ENCODE measurements around the gene SIGLEC1. TPM values are rescaled to one million over a fixed set of nuclear protein-coding genes. Genes with fewer than 3 reads are reported as not detected.

SIGLEC1 gene
- polyA plus RNA-seq, 1 donor from 2014 or later: not detected

- H3K9me3 Mint-ChIP-seq: peaks cover 0 to 5% (median 2%) of the 10 kb centered on the region in 3 donors
- H3K36me3 Mint-ChIP-seq: no peaks in the 10 kb centered on the region
- no peak overlapping the region for H3K27ac Mint-ChIP-seq
- peaks cover 34% of the 10 kb centered on the region for H3K27me3 Mint-ChIP-seq
- H3K4me3 Mint-ChIP-seq: no peak overlapping the region
- H3K4me1 Mint-ChIP-seq: peaks cover 0 to 3% (median 0%) of the 10 kb centered on the region in 3 donors
These were observed 12.0 kb upstream of the SIGLEC1 start for GRCh38 chr20:3724356-3724755.

GRCh38 chr20:3723284-3723683 is 10.9 kb upstream of the SIGLEC1 start:
- Mint-ChIP-seq H3K27ac (no peak overlapping the region), H3K27me3 (peaks cover 39% of the 10 kb centered on the region), H3K4me3 (no peak overlapping the region), H3K36me3 (no peaks in the 10 kb centered on the region), H3K4me1 (peaks cover 0 to 3% (median 0%) of the 10 kb centered on the region in 3 donors), H3K9me3 (peaks cover 0 to 5% (median 2%) of the 10 kb centered on the region in 3 donors)

GRCh38 chr20:3721912-3722311 is 9.5 kb upstream of the SIGLEC1 start:
- Mint-ChIP-seq H3K27me3 (peaks cover 33% of the 10 kb centered on the region), H3K36me3 (peaks cover 3% of the 10 kb centered on the region), H3K9me3 (peaks cover 0 to 5% (median 2%) of the 10 kb centered on the region in 3 donors), H3K4me1 (peaks cover 0 to 3% (median 0%) of the 10 kb centered on the region in 3 donors), H3K27ac (no peak overlapping the region), H3K4me3 (no peak overlapping the region)

DNA sequence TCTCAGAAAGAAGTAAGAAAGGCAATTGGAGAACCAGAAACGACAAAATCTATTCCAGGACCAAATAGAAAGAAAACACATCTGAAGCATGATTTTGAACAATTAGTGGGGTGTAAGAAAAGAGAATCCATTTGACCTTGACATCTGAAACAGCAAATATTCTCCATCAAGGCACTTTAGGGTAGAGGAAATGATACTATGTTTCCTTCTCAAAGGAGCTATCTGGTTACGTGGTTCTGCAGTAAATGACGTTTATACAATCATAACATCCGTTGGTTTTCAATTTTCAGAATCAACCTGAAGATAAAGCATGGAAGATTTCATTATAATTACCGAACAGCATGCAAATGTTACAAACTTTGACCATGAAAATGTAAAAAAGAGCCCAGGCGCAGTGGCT is 8.2 kb upstream of the SIGLEC1 start:
- H3K4me3 Mint-ChIP-seq: no peak overlapping the region
- peaks cover 0 to 6% (median 2%) of the 10 kb centered on the region in 3 donors for H3K9me3 Mint-ChIP-seq
- peaks cover 3% of the 10 kb centered on the region for H3K36me3 Mint-ChIP-seq
- peak overlapping the region in 1 of 3 donors; percentile 37 for H3K27ac Mint-ChIP-seq
- H3K4me1 Mint-ChIP-seq: peaks cover 0 to 3% (median 0%) of the 10 kb centered on the region in 3 donors
- peaks cover 31% of the 10 kb centered on the region for H3K27me3 Mint-ChIP-seq

DNA sequence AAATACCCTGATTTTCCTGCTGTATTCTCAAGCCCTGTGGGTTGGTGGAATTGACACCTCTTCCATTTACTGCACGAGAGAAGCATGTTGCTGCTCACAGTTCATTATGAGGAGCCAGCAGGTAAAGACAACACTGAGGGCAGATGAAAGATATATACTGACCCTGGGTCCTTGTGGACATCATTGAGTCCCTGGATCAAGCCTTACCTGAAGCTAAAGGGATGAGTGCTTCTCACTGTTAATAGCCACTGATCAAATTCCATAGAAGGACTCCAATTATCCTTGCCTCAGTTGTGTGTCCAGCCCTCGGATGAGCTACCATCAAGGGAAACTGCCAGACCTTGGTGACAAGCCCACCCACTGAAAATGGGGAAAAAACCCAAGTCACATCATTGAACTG is 7.7 kb upstream of the SIGLEC1 start:
- Mint-ChIP-seq H3K27me3 (peaks cover 31% of the 10 kb centered on the region), H3K9me3 (peaks cover 0 to 6% (median 2%) of the 10 kb centered on the region in 3 donors), H3K27ac (no peak overlapping the region), H3K4me1 (peaks cover 0 to 3% (median 0%) of the 10 kb centered on the region in 3 donors), H3K36me3 (peaks cover 3% of the 10 kb centered on the region), H3K4me3 (no peak overlapping the region)

DNA sequence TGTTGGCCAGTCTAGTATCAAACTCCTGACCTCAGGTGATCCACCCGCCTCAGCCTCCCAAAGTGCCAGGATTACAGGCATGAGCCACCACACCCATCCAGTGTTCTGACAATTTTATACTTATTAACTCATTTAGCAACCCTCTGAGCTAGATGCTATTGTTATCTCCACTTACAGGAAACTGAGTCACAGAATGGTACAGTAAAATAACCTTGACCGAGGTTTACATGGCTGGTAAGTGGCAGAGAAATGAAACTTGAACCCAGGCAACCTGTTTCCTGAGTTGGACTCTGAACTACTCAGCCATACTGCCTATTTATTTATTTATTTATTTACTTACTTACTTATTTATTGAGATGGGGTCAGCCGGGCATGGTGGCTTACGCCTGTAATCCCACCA is 6.6 kb upstream of the SIGLEC1 start:
- peaks cover 3% of the 10 kb centered on the region for H3K36me3 Mint-ChIP-seq
- H3K4me3 Mint-ChIP-seq: no peak overlapping the region

GRCh38 chr20:3716195-3716834 is 3.9 kb upstream of the SIGLEC1 start:
- peaks cover 3% of the 10 kb centered on the region for H3K36me3 Mint-ChIP-seq
- H3K4me1 Mint-ChIP-seq: peaks cover 0 to 3% (median 0%) of the 10 kb centered on the region in 3 donors
- peaks cover 20% of the 10 kb centered on the region for H3K27me3 Mint-ChIP-seq
- peaks cover 0 to 6% (median 2%) of the 10 kb centered on the region in 3 donors for H3K9me3 Mint-ChIP-seq
- H3K27ac Mint-ChIP-seq: no peak overlapping the region
- H3K4me3 Mint-ChIP-seq: no peak overlapping the region

More for the DNA sequence above, 6.6 kb upstream of the SIGLEC1 start:
- Mint-ChIP-seq H3K27me3 (peaks cover 31% of the 10 kb centered on the region), H3K9me3 (peaks cover 0 to 6% (median 2%) of the 10 kb centered on the region in 3 donors), H3K4me1 (peaks cover 0 to 3% (median 0%) of the 10 kb centered on the region in 3 donors), H3K27ac (no peak overlapping the region)

GRCh38 chr20:3714092-3714491 is 1.7 kb upstream of the SIGLEC1 start:
- Mint-ChIP-seq H3K9me3 (peaks cover 0 to 1% (median 0%) of the 10 kb centered on the region in 3 donors), H3K27me3 (peaks cover 7% of the 10 kb centered on the region), H3K27ac (no peak overlapping the region), H3K4me1 (peaks cover 0 to 2% (median 0%) of the 10 kb centered on the region in 3 donors), H3K36me3 (peaks cover 3% of the 10 kb centered on the region), H3K4me3 (no peak overlapping the region)

DNA sequence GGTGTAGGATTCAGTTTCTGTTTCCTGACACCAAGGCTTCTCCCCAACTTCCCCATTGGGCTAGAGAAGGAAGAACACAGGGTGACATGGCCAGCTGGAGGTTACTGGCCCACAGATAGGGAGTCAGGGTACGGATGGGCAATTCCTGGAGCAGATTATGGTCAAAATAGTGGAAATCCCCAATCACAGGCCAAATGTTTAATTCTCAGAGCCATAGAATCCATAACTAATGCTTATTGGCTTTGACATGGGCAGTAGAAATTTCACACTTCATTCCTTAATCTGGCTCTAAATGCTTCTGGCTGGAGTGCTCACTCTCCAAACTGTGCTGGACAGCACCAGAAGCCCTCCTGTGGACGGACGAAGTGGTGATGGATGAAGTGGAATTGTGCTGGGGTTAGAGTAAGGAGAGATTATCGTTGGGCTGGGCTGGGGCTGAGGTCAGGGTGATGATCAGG is 887 bp downstream of the SIGLEC1 start:
- Mint-ChIP-seq H3K27ac (no peak overlapping the region), H3K4me1 (peaks cover 0 to 3% (median 0%) of the 10 kb centered on the region in 3 donors), H3K36me3 (no peaks in the 10 kb centered on the region), H3K9me3 (no peaks in the 10 kb centered on the region), H3K27me3 (peaks cover 2% of the 10 kb centered on the region), H3K4me3 (no peak overlapping the region)

DNA sequence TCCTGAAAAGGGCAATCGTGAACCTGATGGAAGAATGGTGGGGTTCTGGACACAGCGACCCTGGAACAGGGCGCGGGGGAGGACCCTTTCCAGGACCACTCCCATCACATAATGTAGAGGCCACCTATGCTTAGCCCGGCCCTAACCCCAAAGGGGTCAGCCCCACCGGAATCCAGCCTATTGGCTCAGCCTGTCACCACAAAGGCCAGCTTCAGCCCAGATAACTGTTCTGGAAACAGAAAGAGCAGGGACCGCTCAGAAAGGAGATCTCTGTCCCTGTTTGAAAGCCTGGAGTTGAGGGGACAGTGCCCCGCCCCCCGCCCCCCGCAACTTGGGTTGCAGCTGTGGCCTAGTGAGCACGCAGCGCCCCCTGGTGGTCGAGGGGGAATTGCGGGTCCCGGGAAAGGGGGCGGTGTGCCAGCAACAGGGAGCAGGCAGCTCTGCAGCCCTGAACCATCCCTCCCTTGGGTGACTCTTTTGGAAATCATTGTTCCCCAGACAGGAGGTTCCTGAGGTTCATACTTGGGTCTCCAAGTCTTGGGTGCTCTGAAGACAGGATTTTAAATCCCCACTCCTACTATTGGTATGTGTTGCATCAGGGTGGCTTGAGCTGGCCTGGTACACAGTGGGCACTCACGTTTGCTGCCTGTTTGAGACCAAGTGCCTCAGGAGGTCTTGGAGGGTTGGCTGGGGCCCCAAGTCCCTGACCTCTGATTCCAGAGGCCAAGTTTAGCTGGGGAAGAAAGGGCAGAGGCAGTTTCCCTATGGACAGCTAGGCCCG is 1.5 kb downstream of the SIGLEC1 start:
- no peak overlapping the region for H3K27ac Mint-ChIP-seq

DNA sequence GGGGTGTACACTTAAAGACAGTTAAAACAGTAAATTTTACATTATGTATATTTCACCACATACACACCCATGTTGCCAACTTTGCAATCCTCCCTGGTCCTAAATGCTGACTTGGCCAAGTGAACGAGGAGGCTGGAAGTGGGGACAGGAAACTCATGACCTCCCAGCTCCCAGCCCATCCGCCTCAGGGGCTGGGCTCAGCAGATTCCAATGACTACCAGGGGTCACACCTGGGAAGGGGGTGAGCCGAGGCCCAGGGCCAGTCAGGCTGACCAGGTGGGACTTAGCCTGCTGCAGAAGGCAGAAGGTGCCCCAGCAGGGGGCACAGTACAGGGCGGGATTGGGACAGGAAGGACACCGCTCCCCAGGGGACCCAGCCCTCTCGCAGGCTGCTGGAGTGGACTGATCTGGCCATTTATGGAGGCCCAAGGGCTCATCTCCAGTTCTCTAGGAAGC is 2.4 kb downstream of the SIGLEC1 start:
- Mint-ChIP-seq H3K27ac (no peak overlapping the region), H3K36me3 (no peaks in the 10 kb centered on the region), H3K27me3 (peaks cover 2% of the 10 kb centered on the region), H3K9me3 (no peaks in the 10 kb centered on the region), H3K4me1 (peaks cover 0 to 3% (median 0%) of the 10 kb centered on the region in 3 donors), H3K4me3 (no peak overlapping the region)

More for the DNA sequence above, 1.5 kb downstream of the SIGLEC1 start:
- Mint-ChIP-seq H3K27me3 (peaks cover 2% of the 10 kb centered on the region), H3K36me3 (no peaks in the 10 kb centered on the region), H3K4me1 (peaks cover 0 to 3% (median 0%) of the 10 kb centered on the region in 3 donors), H3K9me3 (no peaks in the 10 kb centered on the region), H3K4me3 (no peak overlapping the region)

- peaks cover 0 to 3% (median 0%) of the 10 kb centered on the region in 3 donors for H3K4me1 Mint-ChIP-seq
- peaks cover 0 to 1% (median 0%) of the 10 kb centered on the region in 3 donors for H3K9me3 Mint-ChIP-seq
- H3K36me3 Mint-ChIP-seq: no peaks in the 10 kb centered on the region
- H3K27ac Mint-ChIP-seq: no peak overlapping the region
- H3K4me3 Mint-ChIP-seq: no peak overlapping the region
- peaks cover 8% of the 10 kb centered on the region for H3K27me3 Mint-ChIP-seq
These were observed 4.9 kb downstream of the SIGLEC1 start for GRCh38 chr20:3707508-3707899.

DNA sequence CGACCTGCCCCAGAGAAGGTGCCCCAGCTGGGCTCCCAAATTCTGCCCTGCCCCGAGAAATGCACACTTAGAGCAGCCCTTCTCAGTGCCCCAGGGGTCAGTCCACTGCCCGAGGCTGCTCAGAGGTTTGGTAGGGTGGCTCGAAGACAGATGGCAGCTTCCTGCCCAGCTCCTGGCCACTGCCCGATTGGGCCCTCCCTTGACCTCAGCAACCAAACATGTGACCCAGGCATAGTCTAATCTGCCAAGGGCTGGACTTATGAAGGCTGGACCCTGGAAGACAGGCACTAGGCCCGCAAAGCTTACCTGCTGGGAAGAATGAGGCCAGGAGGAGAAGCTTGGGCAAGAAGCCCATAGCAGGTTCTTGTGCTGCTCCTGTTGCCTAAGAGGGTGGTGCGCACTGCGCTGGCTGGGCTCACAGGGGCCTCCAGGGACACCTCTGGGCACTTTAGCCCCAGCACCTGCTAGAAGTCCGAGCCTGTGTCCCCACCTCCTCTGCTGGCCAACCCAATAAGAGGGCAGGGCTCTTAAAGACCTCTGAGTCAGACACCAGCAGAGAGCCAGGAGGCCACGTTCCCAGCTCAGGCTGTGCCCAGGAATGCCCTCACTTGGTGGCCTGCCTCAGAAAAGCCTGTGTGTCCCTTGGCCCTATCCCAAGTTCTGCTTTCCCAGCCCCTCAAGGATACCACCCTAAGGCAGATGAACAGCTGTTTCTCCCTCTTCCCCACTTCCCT is 5.5 kb downstream of the SIGLEC1 start:
- H3K4me1 Mint-ChIP-seq: peaks cover 0 to 3% (median 0%) of the 10 kb centered on the region in 3 donors
- no peaks in the 10 kb centered on the region for H3K36me3 Mint-ChIP-seq
- peaks cover 0 to 1% (median 0%) of the 10 kb centered on the region in 3 donors for H3K9me3 Mint-ChIP-seq
- peaks cover 8% of the 10 kb centered on the region for H3K27me3 Mint-ChIP-seq
- H3K4me3 Mint-ChIP-seq: no peak overlapping the region
- H3K27ac Mint-ChIP-seq: no peak overlapping the region

DNA sequence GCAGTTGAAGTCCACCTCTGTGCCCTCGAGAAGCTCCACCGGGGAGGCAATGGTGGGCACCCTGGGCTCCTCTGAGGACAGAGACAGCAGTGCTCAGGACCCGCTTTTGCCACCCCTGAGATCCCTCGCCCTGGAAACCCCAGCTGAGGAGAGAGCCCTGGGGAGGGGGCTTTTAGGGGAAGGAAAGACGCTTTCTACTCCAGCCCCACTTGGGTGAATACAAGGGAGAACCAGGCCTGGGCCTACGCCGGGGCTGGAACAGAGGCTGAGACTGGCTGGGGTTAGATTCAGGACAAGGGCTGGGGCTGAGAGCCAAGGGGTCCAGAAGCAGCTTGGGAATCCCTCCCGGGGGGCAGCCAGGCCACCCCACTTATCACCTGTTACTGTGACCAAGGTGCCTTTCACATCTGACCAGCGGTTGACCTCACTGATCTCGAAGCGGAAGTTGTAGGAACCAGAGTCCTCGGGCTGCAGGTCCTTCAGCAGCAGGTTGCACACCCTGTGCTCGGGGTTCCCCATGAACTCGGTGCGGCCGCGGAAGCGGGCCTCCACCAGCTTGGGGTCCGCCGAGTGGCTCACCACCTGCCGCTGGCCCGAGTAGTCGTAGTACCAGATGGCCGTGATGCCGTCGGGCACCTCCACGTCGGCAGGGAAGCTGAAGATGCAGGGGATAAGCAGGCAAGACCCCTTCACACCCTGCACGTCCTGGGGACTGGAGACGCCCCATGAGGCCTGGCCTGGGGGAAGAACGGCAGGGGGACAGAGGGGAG is 6.2 kb downstream of the SIGLEC1 start:
- Mint-ChIP-seq H3K36me3 (no peaks in the 10 kb centered on the region), H3K27me3 (peaks cover 8% of the 10 kb centered on the region), H3K9me3 (peaks cover 0 to 1% (median 0%) of the 10 kb centered on the region in 3 donors), H3K27ac (peak overlapping the region in 1 of 3 donors; percentile 71), H3K4me3 (no peak overlapping the region), H3K4me1 (peaks cover 0 to 3% (median 0%) of the 10 kb centered on the region in 3 donors)

All from IgD-negative memory B cell (primary cell).